Right lobe of liver (tissue), 6 donors: ENCODE results near the gene NOTCH3. TPM values are rescaled to one million over a fixed set of nuclear protein-coding genes. Genes with fewer than 3 reads are reported as not detected.

Experiments used
- ATAC-seq, 4 donors: fragments of 200-7000 bp; cut with Tn5 transposase; one replicate each; pipeline ENCODE4 v1.9.1; 2020; ENCODE audit warnings: mild to moderate bottlenecking in 4 of 4, moderate library complexity in 4 of 4
- DNase-seq, 3 donors: peaks; one replicate each; pipeline ENCODE4 v3.0.0-alpha.2; 2020
- H3K27ac ChIP-seq, 3 donors: fragments of 200-600 bp; one replicate each; pipeline ENCODE4 v1.8.0; 2022
- H3K27me3 ChIP-seq, 2 donors: fragments of 200-600 bp; one replicate each; pipeline ENCODE4 v1.8.0; 2022
- H3K36me3 ChIP-seq, 4 donors: fragments of 200-600 bp; sonication (generic) in 1 of 4; one replicate each; pipeline versions ENCODE4 v1.5.1 to v1.8.0; 2017 to 2022; ENCODE audit warnings: control low read depth in 1 of 4
- H3K4me1 ChIP-seq, 4 donors: fragments of 200-600 bp; sonication (generic) in 1 of 4; one replicate each; pipeline versions ENCODE4 v1.5.1 to v1.8.0; 2017 to 2022; ENCODE audit warnings: control low read depth in 1 of 4
- H3K4me3 ChIP-seq, 3 donors: fragments of 200-600 bp; one replicate each; pipeline ENCODE4 v1.8.0; 2022
- H3K9me3 ChIP-seq, 4 donors: fragments of 200-600 bp; sonication (generic) in 1 of 4; one replicate each; pipeline versions ENCODE4 v1.5.1 to v1.8.0; 2017 to 2022; ENCODE audit warnings: control low read depth in 1 of 4
- CTCF ChIP-seq, 4 donors: fragments of 200-600 bp in 3 of 4; fragments of 450-650 bp in 1 of 4; IDR thresholded peaks; one replicate each; pipeline versions ENCODE4 v1.5.1 to v1.8.0; 2016 to 2022; ENCODE audit warnings: antibody characterized with exemption in 4 of 4, mild to moderate bottlenecking in 2 of 4
- POLR2A ChIP-seq: fragments of 450-650 bp; IDR thresholded peaks from one replicate; pipeline ENCODE4 v1.6.1; 2017; ENCODE audit warnings: antibody characterized with exemption, mild to moderate bottlenecking
- WGBS: methylation state at CpG from one replicate; pipeline ENCODE4 v1.1.6; 2018; ENCODE audit warnings: low coverage, low lambda C conversion rate; ENCODE audit not compliant: insufficient coverage; ENCODE audit errors: missing lambda C conversion rate; 5-methylcytosine and 5-hydroxymethylcytosine counted together
- intact Hi-C, 2 donors: fragments of 100-400 bp; cut with DNase I; formaldehyde crosslinking; loops; one replicate each; pipeline versions ENCODE4 v1.11.2 to v1.14.1; 2022
- total RNA-seq, 6 experiments: library from RNA; depleted of rRNA in 2 of 6; stranded (reverse); fragments of >200 nt in 2 of 6; fragmentation: NEBNext Ultra II Directional in 3 of 6; extraction: Animal tissue kit (Norgen Biotek cat#: 25700) in 3 of 6; gene quantifications; one replicate each; pipeline versions ENCODE4 v1.1.0 to v1.2.4, GENCODE V29; 2016 to 2023
- donor health status: DM: no; HTN: yes; CAD: no.
- donor health status: DM: no; HTN: no; CAD: no.
- donor health status: DM: no; HTN: no; CAD: no.
- donor health status: DM: no; HTN: yes; CAD: no.
- donor health status: DM: no; HTN: yes; CAD: no.

NOTCH3 gene
- total RNA-seq, 6 experiments from 2014 or later, result 1.7 to 6.7 (median 2.4) TPM

- Histone ChIP-seq H3K4me1 (no peaks in the 10 kb centered on the region), H3K27me3 (peaks cover 0 to 15% of the 10 kb centered on the region in 2 donors), H3K27ac (no peak overlapping the region), H3K36me3 (no peaks in the 10 kb centered on the region), H3K4me3 (no peak overlapping the region), H3K9me3 (no peaks in the 10 kb centered on the region)
- DNase-seq (no peak), ATAC-seq (no peak)
- intact Hi-C loops, result no loop called here
- TF ChIP-seq CTCF (IDR thresholded peaks at IDR 0.05) (no peak), POLR2A (no peak)
- WGBS, result no CpG with 5 or more reads among the region's 18 CpGs
These were observed 8.8 kb downstream of the NOTCH3 start for GRCh38 chr19:15191982-15192381.

DNA sequence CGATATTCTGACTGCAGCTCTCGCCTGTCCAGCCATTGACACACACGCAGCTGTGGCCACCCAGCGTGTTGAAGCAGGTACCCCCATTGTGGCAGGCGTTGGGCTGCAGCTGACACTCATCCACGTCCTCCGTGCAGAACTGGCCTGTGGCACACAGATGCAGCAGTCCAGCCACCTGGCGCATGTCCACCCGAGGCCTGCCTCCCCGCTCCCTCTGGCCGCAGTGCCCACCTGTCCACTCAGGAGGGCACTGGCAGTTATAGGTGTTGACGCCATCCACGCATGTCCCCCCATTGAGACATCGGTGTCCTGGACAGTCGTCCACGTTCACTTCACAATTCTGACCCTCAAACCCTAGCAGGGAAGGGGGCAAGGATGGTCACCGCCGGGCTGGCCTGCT lies 9.3 kb downstream of the NOTCH3 start:
- Histone ChIP-seq H3K4me1 (no peaks in the 10 kb centered on the region), H3K27ac (no peak overlapping the region), H3K9me3 (no peaks in the 10 kb centered on the region), H3K27me3 (peaks cover 0 to 13% of the 10 kb centered on the region in 2 donors), H3K36me3 (no peaks in the 10 kb centered on the region), H3K4me3 (no peak overlapping the region)
- TF ChIP-seq CTCF (IDR thresholded peaks at IDR 0.05) (no peak), POLR2A (no peak)
- ATAC-seq, result no peak
- intact Hi-C loops, result no loop called here
- no peak for DNase-seq
- 92% methylated on average over 2 of the region's 18 CpGs for WGBS

GRCh38 chr19:15188851-15189250 lies 11.9 kb downstream of the NOTCH3 start:
- Histone ChIP-seq H3K27me3 (no peaks in the 10 kb centered on the region), H3K27ac (no peak overlapping the region), H3K9me3 (no peaks in the 10 kb centered on the region), H3K4me1 (no peaks in the 10 kb centered on the region), H3K4me3 (no peak overlapping the region), H3K36me3 (no peaks in the 10 kb centered on the region)
- WGBS, result 74% methylated on average over 5 of the region's 24 CpGs
- intact Hi-C loops, result loop anchor here in 1 of 2 donors (10.0 kb wide), 1 partner anchor 256 kb away; the partner anchor contains the start of gene WIZ
- DNase-seq, result no peak
- no peak for ATAC-seq
- TF ChIP-seq CTCF (IDR thresholded peaks at IDR 0.05), result no peak
- TF ChIP-seq POLR2A, result no peak

- Histone ChIP-seq H3K4me3 (no peak overlapping the region), H3K27me3 (no peaks in the 10 kb centered on the region), H3K27ac (no peak overlapping the region), H3K4me1 (no peaks in the 10 kb centered on the region), H3K9me3 (no peaks in the 10 kb centered on the region), H3K36me3 (no peaks in the 10 kb centered on the region)
- ATAC-seq (no peak), DNase-seq (no peak)
- TF ChIP-seq CTCF (IDR thresholded peaks at IDR 0.05) (no peak), POLR2A (no peak)
- intact Hi-C loops, result loop anchor here in 1 of 2 donors (10.0 kb wide), 1 partner anchor 257 kb away; the partner anchor contains the start of gene WIZ
- 88% methylated on average over 11 of the region's 38 CpGs for WGBS
These were observed 13.5 kb downstream of the NOTCH3 start for GRCh38 chr19:15187026-15188007.
